Measurements from ENCODE around the gene MRPL11. TPM values are rescaled to one million over a fixed set of nuclear protein-coding genes. Genes with fewer than 3 reads are reported as not detected.
A peak's percentile ranks its signal among the peaks of the same experiment; 100 is the strongest.

Gene MRPL11
- polyA plus RNA-seq, 4 donors: 57.0 to 118 (median 64.1) TPM

- H3K27me3 ChIP-seq (ENCODE audit: control insufficient read depth in 3 of 3, insufficient read depth in 3 of 3, low read length in 3 of 3): no peaks in the 10 kb centered on the region
- no peak overlapping the region for H3K27ac ChIP-seq (ENCODE audit: low read depth in 1 of 3, low read length in 2 of 3)
- no peaks in the 10 kb centered on the region for H3K36me3 ChIP-seq (ENCODE audit: control insufficient read depth in 3 of 3, insufficient read depth in 2 of 3, low read depth in 1 of 3, low read length in 3 of 3)
- no peak for FAIRE-seq
- H3K4me3 ChIP-seq (ENCODE audit: low read depth in 1 of 3, low read length in 3 of 3): no peak overlapping the region
- H3K9me3 ChIP-seq (ENCODE audit: control insufficient read depth in 2 of 2, insufficient read depth in 1 of 2, low read depth in 1 of 2, low read length in 1 of 2): no peaks in the 10 kb centered on the region
- H3K4me1 ChIP-seq (ENCODE audit: control insufficient read depth in 3 of 3, insufficient read depth in 2 of 3, low read depth in 1 of 3, low read length in 2 of 3): no peaks in the 10 kb centered on the region
- peak; percentile 86 for DNase-seq
- WGBS, 3 donors: 31 to 32% (median 32%) methylated on average over 8 of the region's 8 CpGs
These were observed 49.8 kb downstream of the MRPL11 start for GRCh38 chr11:66388780-66389386.

GRCh38 chr11:66386171-66387069, 52.2 kb downstream of the MRPL11 start:
- Histone ChIP-seq H3K9me3 (ENCODE audit: control insufficient read depth in 2 of 2, insufficient read depth in 1 of 2, low read depth in 1 of 2, low read length in 1 of 2) (no peaks in the 10 kb centered on the region), H3K36me3 (ENCODE audit: control insufficient read depth in 3 of 3, insufficient read depth in 2 of 3, low read depth in 1 of 3, low read length in 3 of 3) (no peaks in the 10 kb centered on the region), H3K27ac (ENCODE audit: low read depth in 1 of 3, low read length in 2 of 3) (no peak overlapping the region), H3K4me3 (ENCODE audit: low read depth in 1 of 3, low read length in 3 of 3) (peak overlapping the region in 1 of 3 donors; percentile 2), H3K27me3 (ENCODE audit: control insufficient read depth in 3 of 3, insufficient read depth in 3 of 3, low read length in 3 of 3) (no peaks in the 10 kb centered on the region), H3K4me1 (ENCODE audit: control insufficient read depth in 3 of 3, insufficient read depth in 2 of 3, low read depth in 1 of 3, low read length in 2 of 3) (no peaks in the 10 kb centered on the region)
- DNase-seq (peak; percentile 82 to 87), FAIRE-seq (no peak)
- WGBS, 3 donors: 6 to 7% (median 7%) methylated on average over 20 of the region's 20 CpGs

Other genes starting within 250 kb of the MRPL11 start
- 10 to 100 TPM in 2 of 4 donors, 1 to 10 TPM in 2; 8.4 to 19.3 (median 10.3) TPM for gene KLC2, start 181.1 kb downstream of the MRPL11 start, polyA plus RNA-seq
- gene RAB1B, start 170.2 kb downstream of the MRPL11 start, polyA plus RNA-seq: 100 to 1,000 TPM; 125 to 205 (median 179) TPM
- gene CNIH2, start 160.7 kb downstream of the MRPL11 start, polyA plus RNA-seq: 1 to 10 TPM in 2 of 4 donors, under 1 TPM in 2; 0.81 to 3.4 (median 0.99) TPM
- 100 to 1,000 TPM; 102 to 144 (median 135) TPM for gene YIF1A, start 149.7 kb downstream of the MRPL11 start, polyA plus RNA-seq
- under 1 TPM in 3 of 4 donors, not detected in 1; 0.44 to 0.91 (median 0.54) TPM for gene TMEM151A, start 147.0 kb downstream of the MRPL11 start, polyA plus RNA-seq
- 10 to 100 TPM in 2 of 4 donors, 1 to 10 TPM in 1, not detected in 1; 1.6 to 35.7 (median 19.1) TPM for gene CD248, start 121.8 kb downstream of the MRPL11 start, polyA plus RNA-seq
- gene RIN1, start 102.4 kb downstream of the MRPL11 start, polyA plus RNA-seq: 1 to 10 TPM; 5.8 to 9.6 (median 7.2) TPM
- gene BRMS1, start 93.7 kb downstream of the MRPL11 start, polyA plus RNA-seq: 10 to 100 TPM; 33.5 to 77.5 (median 72.7) TPM
- gene B4GAT1, start 91.2 kb downstream of the MRPL11 start, polyA plus RNA-seq: 10 to 100 TPM; 12.2 to 28.0 (median 20.8) TPM
- gene SLC29A2, start 67.1 kb downstream of the MRPL11 start, polyA plus RNA-seq: 10 to 100 TPM in 2 of 4 donors, 1 to 10 TPM in 1, under 1 TPM in 1; 0.89 to 16.2 (median 6.7) TPM
- gene NPAS4, start 17.8 kb downstream of the MRPL11 start, polyA plus RNA-seq: under 1 TPM in 2 of 4 donors, not detected in 2; 0.10 to 0.15 TPM
- 1 to 10 TPM; 3.1 to 5.0 (median 4.6) TPM for gene PELI3, start 28.1 kb upstream of the MRPL11 start, polyA plus RNA-seq
- 10 to 100 TPM; 25.3 to 67.7 (median 37.4) TPM for gene DPP3, start 41.6 kb upstream of the MRPL11 start, polyA plus RNA-seq
- 10 to 100 TPM in 2 of 4 donors, 1 to 10 TPM in 2; 3.8 to 37.1 (median 7.9) TPM for gene BBS1, start 71.8 kb upstream of the MRPL11 start, polyA plus RNA-seq
- gene ZDHHC24, start 107.2 kb upstream of the MRPL11 start, polyA plus RNA-seq: 10 to 100 TPM in 1 of 4 donors, 1 to 10 TPM in 3; 3.1 to 11.0 (median 5.5) TPM
- under 1 TPM in 2 of 4 donors, not detected in 2; 0.01 to 0.19 TPM for gene ACTN3, start 108.1 kb upstream of the MRPL11 start, polyA plus RNA-seq
- gene CTSF, start 129.8 kb upstream of the MRPL11 start, polyA plus RNA-seq: 10 to 100 TPM in 2 of 4 donors, 1 to 10 TPM in 1, under 1 TPM in 1; 0.67 to 21.0 (median 7.8) TPM
- gene CCDC87, start 154.2 kb upstream of the MRPL11 start, polyA plus RNA-seq: under 1 TPM in 3 of 4 donors, not detected in 1; 0.09 to 0.22 (median 0.21) TPM
- 10 to 100 TPM; 35.0 to 100.0 (median 66.6) TPM for gene CCS, start 154.3 kb upstream of the MRPL11 start, polyA plus RNA-seq
- gene RBM14, start 177.8 kb upstream of the MRPL11 start, polyA plus RNA-seq: 10 to 100 TPM; 17.0 to 63.4 (median 32.6) TPM
- 100 to 1,000 TPM in 2 of 4 donors, 10 to 100 TPM in 2; 86.1 to 141 (median 94.4) TPM for gene RBM4, start 199.9 kb upstream of the MRPL11 start, polyA plus RNA-seq
- 10 to 100 TPM in 2 of 4 donors, 1 to 10 TPM in 2; 7.0 to 35.9 (median 11.3) TPM for gene RBM4B, start 239.0 kb upstream of the MRPL11 start, polyA plus RNA-seq